ENCODE data around the gene GTPBP3.

GRCh38 chr19:17318966-17319365 lies 18.4 kb upstream of the GTPBP3 start:
- TF ChIP-seq CTCF (IDR thresholded peaks at IDR 0.05): no peak
- no peak for TF ChIP-seq POLR2AphosphoS5 (IDR thresholded peaks at IDR 0.05)
